Measurements from ENCODE around the gene ANGPTL7.

The ANGPTL7 gene

DNA sequence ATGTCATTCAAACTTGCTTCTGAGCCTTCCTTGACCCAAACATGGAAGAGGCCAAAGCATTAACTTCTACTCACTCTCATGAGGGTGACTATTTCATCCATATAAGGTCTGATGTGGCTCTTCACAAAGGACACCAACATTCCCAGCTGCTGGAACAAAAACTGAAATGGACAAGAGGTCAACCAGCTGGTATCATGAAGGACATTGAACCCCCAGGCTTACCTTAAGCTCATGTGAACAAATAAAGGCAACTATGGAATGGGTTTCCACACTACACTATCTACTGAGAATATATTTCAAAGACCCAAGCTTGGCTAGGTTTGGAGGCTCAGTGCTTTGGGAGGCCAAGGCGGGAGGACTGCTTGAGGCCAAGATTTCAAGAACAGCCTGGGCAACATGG, 26.9 kb downstream of the ANGPTL7 start:
- Histone ChIP-seq H3K9me3 (ENCODE audit: low read depth, low read length) (no peaks in the 10 kb centered on the region), H3K9ac (ENCODE audit: insufficient read length) (no peak overlapping the region), H3K36me3 (ENCODE audit: insufficient read depth, low read length) (peaks cover 64% of the 10 kb centered on the region), H3K27ac (no peak overlapping the region), H3K4me3 (no peak overlapping the region)
- TF ChIP-seq EZH2 (IDR thresholded peaks at IDR 0.05) = no peak
- no peak for TF ChIP-seq FOXP2 (optimal IDR thresholded peaks at IDR 0.05; ENCODE audit: control extremely low read depth, extremely low read length, insufficient read depth)
- TF ChIP-seq POLR2AphosphoS5 (IDR thresholded peaks at IDR 0.05; ENCODE audit: borderline replicate concordance, low read depth, low read length) = no peak
- DNase-seq (ENCODE audit: low read depth, low spot score) = no peak

GRCh38 chr1:11227106-11228077, 38.2 kb downstream of the ANGPTL7 start:
- no peaks in the 10 kb centered on the region for H3K9me3 ChIP-seq (ENCODE audit: low read depth, low read length)
- peak overlapping the region; percentile 19; the same call in 1 of the 2 replicates for H3K27ac ChIP-seq
- no peak for TF ChIP-seq POLR2AphosphoS5 (IDR thresholded peaks at IDR 0.05; ENCODE audit: borderline replicate concordance, low read depth, low read length)
- TF ChIP-seq EZH2 (IDR thresholded peaks at IDR 0.05) = no peak
- TF ChIP-seq FOXP2 (optimal IDR thresholded peaks at IDR 0.05; ENCODE audit: control extremely low read depth, extremely low read length, insufficient read depth) = no peak
- H3K36me3 ChIP-seq (ENCODE audit: insufficient read depth, low read length) = peaks cover 63% of the 10 kb centered on the region
- no peak for DNase-seq (ENCODE audit: low read depth, low spot score)
- H3K9ac ChIP-seq (ENCODE audit: insufficient read length) = no peak overlapping the region
- H3K4me3 ChIP-seq = no peak overlapping the region

DNA sequence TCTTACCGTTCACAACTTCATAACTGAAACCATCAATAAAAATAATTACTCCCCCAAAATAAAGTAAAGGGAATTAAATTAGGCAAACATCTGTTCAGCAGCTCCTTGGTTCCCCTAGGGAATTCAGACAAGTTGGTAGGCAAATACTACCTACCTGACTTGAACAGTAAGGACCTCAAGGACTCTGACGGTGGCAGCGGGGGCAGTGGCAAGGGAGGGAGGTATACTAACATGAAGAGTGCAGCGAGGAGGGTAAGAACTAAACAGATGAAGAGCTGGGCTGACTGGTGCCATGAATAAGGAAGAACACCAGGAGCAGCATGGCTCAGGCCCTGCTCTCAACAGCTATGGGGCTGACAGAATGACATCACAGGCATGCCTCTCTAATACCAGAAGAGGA, 40.0 kb downstream of the ANGPTL7 start:
- no peak for DNase-seq (ENCODE audit: low read depth, low spot score)
- Histone ChIP-seq H3K4me3 (no peak overlapping the region), H3K9me3 (ENCODE audit: low read depth, low read length) (no peaks in the 10 kb centered on the region), H3K9ac (ENCODE audit: insufficient read length) (no peak overlapping the region), H3K36me3 (ENCODE audit: insufficient read depth, low read length) (peaks cover 70% of the 10 kb centered on the region), H3K27ac (no peak overlapping the region)
- TF ChIP-seq EZH2 (IDR thresholded peaks at IDR 0.05) (no peak), POLR2AphosphoS5 (IDR thresholded peaks at IDR 0.05; ENCODE audit: borderline replicate concordance, low read depth, low read length) (no peak), FOXP2 (optimal IDR thresholded peaks at IDR 0.05; ENCODE audit: control extremely low read depth, extremely low read length, insufficient read depth) (no peak)

GRCh38 chr1:11233208-11233607, 44.1 kb downstream of the ANGPTL7 start:
- Histone ChIP-seq H3K36me3 (ENCODE audit: insufficient read depth, low read length) (peaks cover 80% of the 10 kb centered on the region), H3K4me3 (no peak overlapping the region), H3K27ac (no peak overlapping the region), H3K9ac (ENCODE audit: insufficient read length) (no peak overlapping the region), H3K9me3 (ENCODE audit: low read depth, low read length) (no peaks in the 10 kb centered on the region)
- TF ChIP-seq EZH2 (IDR thresholded peaks at IDR 0.05) (no peak), FOXP2 (optimal IDR thresholded peaks at IDR 0.05; ENCODE audit: control extremely low read depth, extremely low read length, insufficient read depth) (no peak), POLR2AphosphoS5 (IDR thresholded peaks at IDR 0.05; ENCODE audit: borderline replicate concordance, low read depth, low read length) (no peak)
- no peak for DNase-seq (ENCODE audit: low read depth, low spot score)

GRCh38 chr1:11237356-11237755, 48.2 kb downstream of the ANGPTL7 start:
- TF ChIP-seq POLR2AphosphoS5 (IDR thresholded peaks at IDR 0.05; ENCODE audit: borderline replicate concordance, low read depth, low read length) (no peak), FOXP2 (optimal IDR thresholded peaks at IDR 0.05; ENCODE audit: control extremely low read depth, extremely low read length, insufficient read depth) (no peak), EZH2 (IDR thresholded peaks at IDR 0.05) (no peak)
- Histone ChIP-seq H3K4me3 (no peak overlapping the region), H3K9ac (ENCODE audit: insufficient read length) (no peak overlapping the region), H3K36me3 (ENCODE audit: insufficient read depth, low read length) (peaks cover 68% of the 10 kb centered on the region), H3K27ac (no peak overlapping the region), H3K9me3 (ENCODE audit: low read depth, low read length) (no peaks in the 10 kb centered on the region)
- no peak for DNase-seq (ENCODE audit: low read depth, low spot score)

DNA sequence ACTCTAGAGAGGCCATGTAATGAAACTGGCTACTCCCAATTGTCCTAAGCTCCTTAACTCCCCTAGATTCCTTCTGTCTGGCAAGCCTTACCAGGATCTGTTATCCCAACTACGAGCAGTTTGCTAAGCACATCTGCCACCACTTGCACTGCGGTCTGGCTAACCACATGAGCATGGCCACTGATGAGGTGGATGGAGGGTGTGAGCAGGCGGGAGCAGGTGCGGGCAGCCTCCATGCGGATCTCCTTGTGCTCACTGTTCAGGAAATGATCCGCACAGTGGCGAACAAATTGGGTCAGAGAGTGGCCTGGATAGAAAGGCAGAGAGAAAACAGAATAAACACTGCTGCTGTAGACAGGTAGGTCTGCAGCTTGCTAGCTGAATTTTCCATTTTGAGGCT, 49.2 kb downstream of the ANGPTL7 start:
- Histone ChIP-seq H3K4me3 (no peak overlapping the region), H3K36me3 (ENCODE audit: insufficient read depth, low read length) (peaks cover 69% of the 10 kb centered on the region), H3K9me3 (ENCODE audit: low read depth, low read length) (no peaks in the 10 kb centered on the region), H3K27ac (no peak overlapping the region), H3K9ac (ENCODE audit: insufficient read length) (no peak overlapping the region)
- no peak for DNase-seq (ENCODE audit: low read depth, low spot score)
- TF ChIP-seq FOXP2 (optimal IDR thresholded peaks at IDR 0.05; ENCODE audit: control extremely low read depth, extremely low read length, insufficient read depth) = no peak
- TF ChIP-seq POLR2AphosphoS5 (IDR thresholded peaks at IDR 0.05; ENCODE audit: borderline replicate concordance, low read depth, low read length) = no peak
- TF ChIP-seq EZH2 (IDR thresholded peaks at IDR 0.05) = no peak

DNA sequence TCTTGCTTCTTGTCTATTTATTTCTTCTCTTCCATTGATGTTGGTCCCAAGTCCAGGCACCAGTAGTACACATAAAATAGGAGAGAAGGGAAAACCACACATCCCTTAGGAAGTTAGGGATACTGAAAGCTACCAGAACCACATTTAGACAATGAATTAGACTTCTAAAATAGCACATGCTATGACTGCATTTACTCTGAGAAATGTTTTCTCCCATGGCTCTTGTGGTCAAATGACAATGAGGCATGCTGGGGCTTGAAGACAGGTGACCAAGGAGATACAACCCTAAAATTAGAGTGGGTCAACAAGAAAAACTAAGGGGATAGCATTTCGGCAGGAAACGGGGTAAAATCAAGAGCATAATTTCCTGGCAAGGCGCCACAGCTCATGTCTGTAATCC, 56.1 kb downstream of the ANGPTL7 start:
- DNase-seq (ENCODE audit: low read depth, low spot score) = no peak
- Histone ChIP-seq H3K9ac (ENCODE audit: insufficient read length) (no peak overlapping the region), H3K9me3 (ENCODE audit: low read depth, low read length) (no peaks in the 10 kb centered on the region), H3K4me3 (no peak overlapping the region), H3K27ac (no peak overlapping the region), H3K36me3 (ENCODE audit: insufficient read depth, low read length) (peaks cover 50% of the 10 kb centered on the region)
- TF ChIP-seq FOXP2 (optimal IDR thresholded peaks at IDR 0.05; ENCODE audit: control extremely low read depth, extremely low read length, insufficient read depth) (no peak), POLR2AphosphoS5 (IDR thresholded peaks at IDR 0.05; ENCODE audit: borderline replicate concordance, low read depth, low read length) (no peak), EZH2 (IDR thresholded peaks at IDR 0.05) (no peak)
